Measurements from ENCODE around the gene CST3. TPM values are rescaled to one million over a fixed set of nuclear protein-coding genes. Genes with fewer than 3 reads are reported as not detected.
"Not testable (repeated sequence)": the region's sequence is repeated elsewhere in the genome, so short reads cannot be mapped to it uniquely, and the experiment has no call there.

The CST3 gene
- total RNA-seq, 4 donors from 2014 or later: 1,253 to 2,184 (median 1,709) TPM

- no peaks in the 10 kb centered on the region for H3K36me3 ChIP-seq
- no peaks in the 10 kb centered on the region for H3K9me3 ChIP-seq
- 0% methylated on average over 4 of the region's 4 CpGs for WGBS
- no peak overlapping the region for H3K27ac ChIP-seq (replicated peaks in 1 of 4)
- peaks cover 0 to 3% (median 0%) of the 10 kb centered on the region in 4 donors for H3K4me1 ChIP-seq
- peak; percentile 90 for DNase-seq (ENCODE audit: extremely low spot score)
- TF ChIP-seq CTCF (IDR thresholded peaks at IDR 0.05) (peak; percentile 73 to 88 (median 75)), POLR2A (IDR thresholded peaks at IDR 0.05; ENCODE audit: low read depth) (no peak)
- H3K27me3 ChIP-seq: no peaks in the 10 kb centered on the region
- no peak overlapping the region for H3K4me3 ChIP-seq
- intact Hi-C loops (cut with DNase I): loop anchor here (10.0 kb wide), 1 partner anchor 224 kb away; no protein-coding TSS in a partner anchor
Measured at GRCh38 chr20:23668477-23668951, 30.8 kb upstream of the CST3 start.

GRCh38 chr20:23667666-23668065 lies 29.9 kb upstream of the CST3 start:
- no peak overlapping the region for H3K27ac ChIP-seq (replicated peaks in 1 of 4)
- no peak overlapping the region for H3K4me3 ChIP-seq
- peaks cover 0 to 3% (median 0%) of the 10 kb centered on the region in 4 donors for H3K4me1 ChIP-seq
- no peaks in the 10 kb centered on the region for H3K9me3 ChIP-seq
- no peaks in the 10 kb centered on the region for H3K36me3 ChIP-seq
- H3K27me3 ChIP-seq: no peaks in the 10 kb centered on the region
- WGBS: 79% methylated on average over 7 of the region's 7 CpGs
- no peak for TF ChIP-seq EP300 (IDR thresholded peaks at IDR 0.05)
- TF ChIP-seq POLR2A (IDR thresholded peaks at IDR 0.05; ENCODE audit: low read depth): no peak
- DNase-seq (ENCODE audit: extremely low spot score): peak; percentile 31
- intact Hi-C loops (cut with DNase I): loop anchor here (10.0 kb wide), 1 partner anchor 223 kb away; no protein-coding TSS in a partner anchor

- no peaks in the 10 kb centered on the region for H3K36me3 ChIP-seq
- H3K27ac ChIP-seq (replicated peaks in 1 of 4): no peak overlapping the region
Measured at GRCh38 chr20:23666698-23667097, 28.9 kb upstream of the CST3 start.

GRCh38 chr20:23666189-23666588 lies 28.4 kb upstream of the CST3 start:
- 88% methylated on average over 4 of the region's 4 CpGs for WGBS
- DNase-seq (ENCODE audit: extremely low spot score): peak; percentile 57
- Histone ChIP-seq H3K9me3 (no peaks in the 10 kb centered on the region), H3K36me3 (no peaks in the 10 kb centered on the region), H3K27ac (replicated peaks in 1 of 4) (no peak overlapping the region), H3K4me3 (no peak overlapping the region), H3K27me3 (no peaks in the 10 kb centered on the region), H3K4me1 (peaks cover 0 to 3% (median 0%) of the 10 kb centered on the region in 4 donors)
- TF ChIP-seq CTCF (IDR thresholded peaks at IDR 0.05): no peak
- intact Hi-C loops (cut with DNase I): loop anchor here (10.0 kb wide), 1 partner anchor 221 kb away; no protein-coding TSS in a partner anchor

More at GRCh38 chr20:23666698-23667097, 28.9 kb upstream of the CST3 start:
- H3K27me3 ChIP-seq: no peaks in the 10 kb centered on the region
- H3K4me1 ChIP-seq: peaks cover 0 to 3% (median 0%) of the 10 kb centered on the region in 4 donors
- WGBS: 35% methylated on average over 3 of the region's 3 CpGs
- TF ChIP-seq POLR2AphosphoS5 (IDR thresholded peaks at IDR 0.05) (no peak), CTCF (IDR thresholded peaks at IDR 0.05) (no peak), EP300 (IDR thresholded peaks at IDR 0.05) (no peak), POLR2A (IDR thresholded peaks at IDR 0.05; ENCODE audit: low read depth) (no peak)
- DNase-seq (ENCODE audit: extremely low spot score): peak; percentile 55
- H3K4me3 ChIP-seq: no peak overlapping the region
- no peaks in the 10 kb centered on the region for H3K9me3 ChIP-seq
- intact Hi-C loops (cut with DNase I): loop anchor here (10.0 kb wide), 1 partner anchor 222 kb away; no protein-coding TSS in a partner anchor

- intact Hi-C loops (cut with DNase I): loop anchor here (10.0 kb wide), 1 partner anchor 220 kb away; no protein-coding TSS in a partner anchor
- WGBS: 94% methylated on average over 3 of the region's 3 CpGs
Measured at GRCh38 chr20:23664954-23665353, 27.2 kb upstream of the CST3 start.

GRCh38 chr20:23664046-23664445 lies 26.3 kb upstream of the CST3 start:
- not testable (repeated sequence) for H3K9me3 ChIP-seq; H3K27me3 ChIP-seq; H3K27ac ChIP-seq (replicated peaks in 1 of 4); H3K36me3 ChIP-seq; H3K4me3 ChIP-seq
- 68% methylated on average over 4 of the region's 4 CpGs for WGBS
- intact Hi-C loops (cut with DNase I): loop anchor here (10.0 kb wide), 1 partner anchor 219 kb away; no protein-coding TSS in a partner anchor
- peaks cover 0 to 10% (median 6%) of the 10 kb centered on the region in 4 donors for H3K4me1 ChIP-seq
- DNase-seq (ENCODE audit: extremely low spot score): peak; percentile 42

More at GRCh38 chr20:23664954-23665353, 27.2 kb upstream of the CST3 start:
- Histone ChIP-seq H3K4me1 (peaks cover 0 to 10% (median 6%) of the 10 kb centered on the region in 4 donors), H3K27ac (replicated peaks in 1 of 4) (no peak overlapping the region), H3K27me3 (no peaks in the 10 kb centered on the region), H3K9me3 (no peaks in the 10 kb centered on the region), H3K4me3 (no peak overlapping the region), H3K36me3 (no peaks in the 10 kb centered on the region)
- TF ChIP-seq EP300 (IDR thresholded peaks at IDR 0.05): no peak
- peak; percentile 29 for DNase-seq (ENCODE audit: extremely low spot score)
